Measurements from ENCODE around the gene PSMA8. TPM values are rescaled to one million over a fixed set of nuclear protein-coding genes. Genes with fewer than 3 reads are reported as not detected.
A peak's percentile ranks its signal among the peaks of the same experiment; 100 is the strongest.
"Not testable (repeated sequence)": the region's sequence is repeated elsewhere in the genome, so short reads cannot be mapped to it uniquely, and the experiment has no call there.

Gene PSMA8
- total RNA-seq, 2 donors from 2014 or later = not detected

GRCh38 chr18:26159353-26159752 is 25.7 kb downstream of the PSMA8 start:
- intact Hi-C loops (cut with DNase I) = no loop called here
- DNase-seq (no peak), ATAC-seq (no peak)

- DNase-seq (no peak), ATAC-seq (no peak)
- intact Hi-C loops (cut with DNase I) = no loop called here
Observed at GRCh38 chr18:26164571-26164970, 30.9 kb downstream of the PSMA8 start.

GRCh38 chr18:26167592-26167991 is 33.9 kb downstream of the PSMA8 start:
- intact Hi-C loops (cut with DNase I); ATAC-seq; DNase-seq: not testable (repeated sequence)

- DNase-seq (no peak), ATAC-seq (no peak)
- intact Hi-C loops (cut with DNase I) = no loop called here
Observed at GRCh38 chr18:26175481-26175880, 41.8 kb downstream of the PSMA8 start.

- DNase-seq (no peak), ATAC-seq (no peak)
- intact Hi-C loops (cut with DNase I) = no loop called here
Observed at GRCh38 chr18:26176134-26176533, 42.5 kb downstream of the PSMA8 start.

- intact Hi-C loops (cut with DNase I) = no loop called here
- DNase-seq (no peak), ATAC-seq (no peak)
Observed at GRCh38 chr18:26181343-26181826, 47.7 kb downstream of the PSMA8 start.

- intact Hi-C loops (cut with DNase I) = no loop called here
- no peak for DNase-seq
- ATAC-seq = no peak
Observed at GRCh38 chr18:26183395-26184112, 49.9 kb downstream of the PSMA8 start.

GRCh38 chr18:26185267-26185666 is 51.6 kb downstream of the PSMA8 start:
- DNase-seq (no peak), ATAC-seq (no peak)
- intact Hi-C loops (cut with DNase I) = no loop called here

- DNase-seq (no peak), ATAC-seq (no peak)
- intact Hi-C loops (cut with DNase I) = no loop called here
Observed at GRCh38 chr18:26190506-26190905, 56.8 kb downstream of the PSMA8 start.

- intact Hi-C loops (cut with DNase I) = no loop called here
- no peak for ATAC-seq
- DNase-seq = no peak
Observed at GRCh38 chr18:26192233-26192632, 58.6 kb downstream of the PSMA8 start.

GRCh38 chr18:26196605-26197004 is 62.9 kb downstream of the PSMA8 start:
- DNase-seq = no peak
- ATAC-seq = no peak
- intact Hi-C loops (cut with DNase I) = no loop called here

- DNase-seq; ATAC-seq; intact Hi-C loops (cut with DNase I): not testable (repeated sequence)
Observed at GRCh38 chr18:26202001-26202400, 68.3 kb downstream of the PSMA8 start.

- no peak for ATAC-seq
- no peak for DNase-seq
- intact Hi-C loops (cut with DNase I) = no loop called here
Observed at GRCh38 chr18:26205318-26205717, 71.6 kb downstream of the PSMA8 start.

GRCh38 chr18:26206488-26206887 is 72.8 kb downstream of the PSMA8 start:
- intact Hi-C loops (cut with DNase I) = no loop called here
- ATAC-seq (no peak), DNase-seq (no peak)

GRCh38 chr18:26207937-26208336 is 74.3 kb downstream of the PSMA8 start:
- no peak for ATAC-seq
- intact Hi-C loops (cut with DNase I) = no loop called here
- no peak for DNase-seq

GRCh38 chr18:26208977-26209376 is 75.3 kb downstream of the PSMA8 start:
- intact Hi-C loops (cut with DNase I) = no loop called here
- DNase-seq = no peak
- no peak for ATAC-seq

GRCh38 chr18:26210147-26210546 is 76.5 kb downstream of the PSMA8 start:
- ATAC-seq = no peak
- no peak for DNase-seq
- intact Hi-C loops (cut with DNase I) = no loop called here

GRCh38 chr18:26215247-26215970 is 81.7 kb downstream of the PSMA8 start:
- intact Hi-C loops (cut with DNase I) = no loop called here
- ATAC-seq = peak in 1 of 2 donors; percentile 23

GRCh38 chr18:26225022-26225693 is 91.5 kb downstream of the PSMA8 start:
- no peak for ATAC-seq
- intact Hi-C loops (cut with DNase I) = no loop called here

More at GRCh38 chr18:26215247-26215970, 81.7 kb downstream of the PSMA8 start:
- DNase-seq = no peak

GRCh38 chr18:26225915-26226228 is 92.2 kb downstream of the PSMA8 start:
- intact Hi-C loops (cut with DNase I) = loop anchor here in 1 of 2 donors (2.0 kb wide), 1 partner anchor 135 kb away; the partner anchor contains the start of gene SS18
- DNase-seq = no peak
- no peak for ATAC-seq

More at GRCh38 chr18:26225022-26225693, 91.5 kb downstream of the PSMA8 start:
- DNase-seq = no peak

Measured in left cardiac atrium (tissue), 4 donors.